Mucosa of rectum (tissue), 2 donors: Measurements from ENCODE around the gene IL20RB.

Experiments
- H3K27ac ChIP-seq, 2 donors: one replicate each; pipeline ENCODE4 v1.7.0; 2013; ENCODE audit warnings: inconsistent platforms in 2 of 2, low read depth in 2 of 2, low read length in 2 of 2
- H3K27me3 ChIP-seq, 2 donors: one replicate each; pipeline ENCODE4 v1.7.0; 2013; ENCODE audit warnings: low read length in 2 of 2; ENCODE audit not compliant: control insufficient read depth in 2 of 2, insufficient read depth in 2 of 2
- H3K36me3 ChIP-seq, 2 donors: one replicate each; pipeline ENCODE4 v1.7.0; 2013; ENCODE audit warnings: low read length in 2 of 2; ENCODE audit not compliant: control insufficient read depth in 2 of 2, insufficient read depth in 2 of 2
- H3K4me1 ChIP-seq, 2 donors: one replicate each; pipeline ENCODE4 v1.7.0; 2013; ENCODE audit warnings: low read length in 2 of 2, mild to moderate bottlenecking in 1 of 2; ENCODE audit not compliant: control insufficient read depth in 2 of 2, insufficient read depth in 2 of 2
- H3K4me3 ChIP-seq, 2 donors: one replicate each; pipeline ENCODE4 v1.7.0; 2013; ENCODE audit warnings: low read length in 2 of 2
- H3K9ac ChIP-seq, 2 donors: one replicate each; pipeline ENCODE4 v1.7.0; 2013; ENCODE audit warnings: low read length in 2 of 2, low read depth in 1 of 2, mild to moderate bottlenecking in 1 of 2
- H3K9me3 ChIP-seq, 2 donors: one replicate each; pipeline ENCODE4 v1.7.0; 2013; ENCODE audit warnings: low read length in 2 of 2; ENCODE audit not compliant: control insufficient read depth in 2 of 2
- donor health status: healthy.
- donor health status: Normal muscosa, but diverticular disease.

IL20RB gene

GRCh38 chr3:137046747-137047146, 89.0 kb downstream of the IL20RB start:
- no peaks in the 10 kb centered on the region for H3K4me1 ChIP-seq
- no peak overlapping the region for H3K27ac ChIP-seq
- H3K9me3 ChIP-seq = no peaks in the 10 kb centered on the region
- no peak overlapping the region for H3K9ac ChIP-seq
- no peaks in the 10 kb centered on the region for H3K36me3 ChIP-seq
- H3K4me3 ChIP-seq = no peak overlapping the region
- H3K27me3 ChIP-seq = peaks cover 0 to 2% of the 10 kb centered on the region in 2 donors

- H3K4me1 ChIP-seq = no peaks in the 10 kb centered on the region
- H3K27ac ChIP-seq = no peak overlapping the region
- H3K4me3 ChIP-seq = no peak overlapping the region
- no peaks in the 10 kb centered on the region for H3K9me3 ChIP-seq
- no peak overlapping the region for H3K9ac ChIP-seq
- peaks cover 0 to 2% of the 10 kb centered on the region in 2 donors for H3K27me3 ChIP-seq
- no peaks in the 10 kb centered on the region for H3K36me3 ChIP-seq
These were observed 89.5 kb downstream of the IL20RB start for GRCh38 chr3:137047240-137047639.

GRCh38 chr3:137050281-137050680, 92.5 kb downstream of the IL20RB start:
- Histone ChIP-seq H3K9me3 (no peaks in the 10 kb centered on the region), H3K9ac (no peak overlapping the region), H3K4me1 (no peaks in the 10 kb centered on the region), H3K36me3 (no peaks in the 10 kb centered on the region), H3K27ac (no peak overlapping the region), H3K4me3 (no peak overlapping the region), H3K27me3 (no peaks in the 10 kb centered on the region)

DNA sequence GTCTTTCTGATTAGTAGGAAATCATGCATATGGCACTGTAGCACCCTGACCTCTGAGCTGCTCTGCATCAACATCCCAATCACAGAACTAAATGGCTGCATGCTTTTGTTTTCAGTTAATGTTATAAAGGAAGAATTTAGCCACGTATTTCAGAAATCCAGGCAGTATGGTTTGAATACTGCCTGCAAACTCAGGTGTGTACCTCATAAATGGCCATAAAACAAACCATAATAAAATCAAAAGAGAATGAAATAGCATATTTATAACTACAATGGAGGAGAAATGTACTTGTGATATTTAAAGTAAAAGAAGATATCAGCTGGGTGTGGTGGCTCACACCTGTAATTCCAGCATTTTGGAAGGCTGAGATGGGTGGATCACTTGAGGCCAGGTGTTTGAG, 94.5 kb downstream of the IL20RB start:
- Histone ChIP-seq H3K9ac (no peak overlapping the region), H3K4me3 (no peak overlapping the region), H3K4me1 (no peaks in the 10 kb centered on the region), H3K36me3 (no peaks in the 10 kb centered on the region), H3K27ac (no peak overlapping the region), H3K9me3 (no peaks in the 10 kb centered on the region), H3K27me3 (no peaks in the 10 kb centered on the region)
